H1 (cell line): ENCODE data around the gene HRH1. TPM values are rescaled to one million over a fixed set of nuclear protein-coding genes. Genes with fewer than 3 reads are reported as not detected.

Experiments
- GTF2F1 ChIP-seq: IDR thresholded peaks from 2 replicates; pipeline ENCODE4 v1.6.1; 2012; ENCODE audit warnings: low read depth, low read length, improper control_type of control experiment, borderline replicate concordance
- HDAC2 ChIP-seq, 2 experiments: fragments of 300-600 bp in 1 of 2; sonication (generic) in 1 of 2; IDR thresholded peaks; 2 replicates each; pipeline ENCODE4 v1.6.1; 2011 to 2012; ENCODE audit warnings: low read depth in 2 of 2, low read length in 2 of 2, mild to moderate bottlenecking in 2 of 2, moderate library complexity in 2 of 2, borderline replicate concordance in 1 of 2, inconsistent platforms in 1 of 2
- SRF ChIP-seq: IDR thresholded peaks from 2 replicates; pipeline ENCODE4 v1.6.1; 2011; ENCODE audit warnings: mild to moderate bottlenecking, low read depth, low read length, moderate library complexity
- YY1 ChIP-seq: IDR thresholded peaks from 2 replicates; pipeline ENCODE4 v1.6.1; 2011; ENCODE audit warnings: low read depth, mild to moderate bottlenecking, low read length
- polyA plus RNA-seq, 7 experiments: library from polyadenylated mRNA; depleted of rRNA in 3 of 7; stranded (reverse) in 5 of 7; unstranded in 2 of 7; fragments of >200 nt in 5 of 7; fragments of 200-250 nt in 2 of 7; gene quantifications; 1 replicate in 5 of 7; 2 replicates in 1 of 7; 4 replicates in 1 of 7; pipeline versions ENCODE4 v1.2.1 to v1.2.3, GENCODE V29; 2011 to 2013; ENCODE audit warnings: missing spikeins in 2 of 7, mixed read lengths in 2 of 7
- total RNA-seq: library from RNA; stranded (reverse); fragmentation: NEBNext Ultra II Directional; extraction: Animal tissue kit (Norgen Biotek cat#: 25700); gene quantifications from 2 replicates; pipeline ENCODE4 v1.2.1, GENCODE V29; 2021
- TF ChIP-seq, protein P1 (sequence below): IDR thresholded peaks from 2 replicates; pipeline ENCODE4 v1.6.1; 2012; ENCODE audit warnings: low read length, inconsistent platforms
- TF ChIP-seq, protein P2 (sequence below): IDR thresholded peaks from 2 replicates; pipeline ENCODE4 v1.6.1; 2011; ENCODE audit warnings: low read depth, mild to moderate bottlenecking, low read length; ENCODE audit not compliant: insufficient read depth

HRH1 gene
- total and polyA plus RNA-seq, 2 of the 8 experiments (the other 6 are each of a cell fraction or from before 2014, with no cell fraction given): 0.11 TPM; not detected in 1

DNA sequence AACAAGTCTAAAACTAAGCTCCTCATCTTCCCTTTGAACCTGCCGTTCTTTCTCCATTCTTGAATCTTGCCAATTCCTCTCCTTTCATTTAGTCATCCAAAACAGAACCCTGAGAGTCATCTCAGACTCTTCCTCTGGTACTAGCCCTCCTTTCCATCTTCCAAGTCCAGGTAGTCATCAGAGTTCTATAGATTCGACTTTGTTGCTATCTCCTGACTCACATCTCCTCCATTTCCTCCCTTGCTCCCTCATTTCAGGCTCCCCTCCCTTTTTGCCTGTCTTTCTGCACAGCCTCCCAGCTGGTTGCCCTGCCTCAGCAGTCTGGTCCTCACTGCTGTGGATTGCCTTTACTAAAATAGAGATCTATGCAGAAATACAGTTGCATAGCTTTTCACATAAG is 122.6 kb downstream of the HRH1 start (continued):
- TF ChIP-seq, protein P1, sequence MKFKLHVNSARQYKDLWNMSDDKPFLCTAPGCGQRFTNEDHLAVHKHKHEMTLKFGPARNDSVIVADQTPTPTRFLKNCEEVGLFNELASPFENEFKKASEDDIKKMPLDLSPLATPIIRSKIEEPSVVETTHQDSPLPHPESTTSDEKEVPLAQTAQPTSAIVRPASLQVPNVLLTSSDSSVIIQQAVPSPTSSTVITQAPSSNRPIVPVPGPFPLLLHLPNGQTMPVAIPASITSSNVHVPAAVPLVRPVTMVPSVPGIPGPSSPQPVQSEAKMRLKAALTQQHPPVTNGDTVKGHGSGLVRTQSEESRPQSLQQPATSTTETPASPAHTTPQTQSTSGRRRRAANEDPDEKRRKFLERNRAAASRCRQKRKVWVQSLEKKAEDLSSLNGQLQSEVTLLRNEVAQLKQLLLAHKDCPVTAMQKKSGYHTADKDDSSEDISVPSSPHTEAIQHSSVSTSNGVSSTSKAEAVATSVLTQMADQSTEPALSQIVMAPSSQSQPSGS: no peak
- TF ChIP-seq YY1 (no peak), HDAC2 (IDR thresholded peaks at IDR 0.05; ENCODE audit: borderline replicate concordance in 1 of 2, low read depth in 2 of 2, low read length in 2 of 2) (no peak), GTF2F1 (no peak), SRF (no peak)
- TF ChIP-seq, protein P2, sequence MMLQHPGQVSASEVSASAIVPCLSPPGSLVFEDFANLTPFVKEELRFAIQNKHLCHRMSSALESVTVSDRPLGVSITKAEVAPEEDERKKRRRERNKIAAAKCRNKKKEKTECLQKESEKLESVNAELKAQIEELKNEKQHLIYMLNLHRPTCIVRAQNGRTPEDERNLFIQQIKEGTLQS: no peak
